ENCODE measurements around the gene SGMS1.
"Not testable (repeated sequence)": the region's sequence is repeated elsewhere in the genome, so short reads cannot be mapped to it uniquely, and the experiment has no call there.

SGMS1 gene

GRCh38 chr10:50392426-50392825, 231.3 kb downstream of the SGMS1 start:
- DNase-seq: no peak

GRCh38 chr10:50390302-50390701, 233.5 kb downstream of the SGMS1 start:
- DNase-seq: no peak

DNA sequence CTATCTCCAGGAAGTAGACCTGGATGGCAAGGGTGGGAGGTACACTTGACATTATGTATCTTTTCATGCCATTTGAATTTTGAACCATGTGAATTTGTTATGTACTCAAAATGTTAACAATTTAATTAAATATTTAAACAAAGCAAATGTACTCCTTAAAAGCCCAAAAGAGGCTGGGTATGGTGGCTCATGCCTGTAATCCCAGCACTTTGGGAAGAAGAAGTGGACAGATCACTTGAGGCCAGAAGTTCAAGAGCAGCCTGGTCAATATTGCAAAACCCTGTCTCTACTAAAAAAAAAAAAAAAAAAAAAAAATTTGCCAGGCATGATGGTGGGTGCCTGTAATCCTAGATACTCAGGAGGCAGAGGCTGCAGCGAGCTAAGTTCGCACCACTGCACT, 235.6 kb downstream of the SGMS1 start:
- no peak for DNase-seq

- no peak for DNase-seq
Observed at GRCh38 chr10:50387732-50388073, 236.1 kb downstream of the SGMS1 start.

GRCh38 chr10:50387007-50387731, 236.6 kb downstream of the SGMS1 start:
- no peak for DNase-seq

GRCh38 chr10:50385624-50386023, 238.1 kb downstream of the SGMS1 start:
- DNase-seq: no peak

- no peak for DNase-seq
Observed at GRCh38 chr10:50384898-50385297, 238.9 kb downstream of the SGMS1 start.

DNA sequence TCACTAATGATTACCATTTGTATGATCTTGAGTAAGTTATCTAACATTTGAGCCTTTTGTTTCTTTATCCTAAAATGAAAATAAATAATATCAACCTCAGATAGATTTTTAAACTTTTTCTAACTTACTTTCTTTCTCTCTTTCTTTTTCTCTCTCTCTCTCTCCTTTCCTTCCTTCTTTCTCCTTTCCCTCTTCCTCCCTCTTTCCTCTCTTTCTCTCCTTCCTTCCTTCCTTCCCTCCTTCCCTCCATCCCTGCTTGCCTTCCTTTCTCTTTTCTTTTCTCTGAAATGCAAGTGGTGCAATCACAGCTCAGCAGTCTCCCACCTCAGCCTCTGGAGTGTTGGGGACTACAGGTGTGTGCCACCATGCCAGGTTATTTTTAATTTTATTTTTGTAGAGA, 239.5 kb downstream of the SGMS1 start:
- DNase-seq: no peak

DNA sequence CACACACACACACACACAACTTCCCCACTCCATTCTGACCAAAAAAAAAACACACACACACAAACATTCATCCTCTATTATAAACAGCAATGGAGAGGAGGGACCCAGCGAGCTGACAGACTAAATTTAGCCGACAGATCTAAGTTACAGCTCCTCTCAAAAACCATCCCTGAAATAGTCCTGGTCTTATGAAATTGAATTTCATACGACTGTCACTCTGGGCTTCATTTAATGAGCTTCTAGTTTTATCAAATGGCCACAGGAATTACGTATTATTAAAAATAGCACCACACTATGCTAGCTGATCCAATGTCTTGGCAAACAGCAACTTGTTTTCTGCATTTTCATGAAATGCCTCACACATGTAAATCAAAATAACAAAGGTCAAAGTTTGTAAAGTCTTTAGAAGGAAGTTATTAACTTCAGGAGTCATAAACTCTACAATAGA, 241.2 kb downstream of the SGMS1 start:
- no peak for DNase-seq

DNA sequence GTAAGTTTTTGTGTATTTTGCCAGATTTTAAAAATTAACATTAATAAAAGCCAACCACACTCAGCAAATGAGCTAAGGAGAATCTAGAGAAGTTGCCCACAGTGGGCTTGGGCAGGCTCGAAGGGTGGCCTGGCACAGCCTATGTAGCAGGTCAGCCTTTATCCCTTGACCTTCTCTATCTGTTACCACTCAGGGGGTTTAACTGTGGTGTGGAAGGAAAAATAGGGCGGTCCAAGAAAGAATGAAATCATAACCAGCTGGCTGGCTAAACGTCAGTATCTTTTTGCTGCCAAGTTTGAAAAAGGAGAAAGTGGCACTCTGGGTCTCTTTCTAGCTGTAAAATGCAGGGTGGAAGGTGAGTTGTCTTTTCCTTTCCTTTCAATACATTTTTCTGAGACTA, 242.1 kb downstream of the SGMS1 start:
- no peak for DNase-seq

DNA sequence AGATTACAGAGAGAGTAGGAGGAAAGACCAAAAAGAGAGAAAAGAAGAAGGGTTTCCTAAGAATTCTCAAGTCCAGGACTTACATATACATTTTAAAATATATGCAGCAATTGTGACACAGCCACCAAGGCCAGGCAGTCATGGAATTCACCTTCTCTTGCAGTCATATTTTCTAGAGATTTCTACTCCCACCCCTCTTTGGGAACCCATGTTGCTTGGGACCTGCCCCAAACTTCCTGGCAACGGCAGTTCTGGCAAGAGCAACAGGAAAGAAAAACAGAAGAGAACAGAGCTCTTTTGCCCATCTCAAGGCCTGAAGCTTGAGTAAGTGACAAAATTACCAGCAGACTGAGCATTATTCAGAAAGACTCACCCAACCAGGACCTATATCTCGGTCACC, 244.1 kb downstream of the SGMS1 start:
- no peak for DNase-seq

- no peak for DNase-seq
Observed at GRCh38 chr10:50375745-50376144, 248.0 kb downstream of the SGMS1 start.

GRCh38 chr10:50375051-50375452, 248.7 kb downstream of the SGMS1 start:
- DNase-seq: no peak

GRCh38 chr10:50373821-50374501, 249.8 kb downstream of the SGMS1 start:
- DNase-seq: peak; percentile 3

- peak; percentile 7 for DNase-seq
Observed at GRCh38 chr10:50369931-50370330, 253.8 kb downstream of the SGMS1 start.

DNA sequence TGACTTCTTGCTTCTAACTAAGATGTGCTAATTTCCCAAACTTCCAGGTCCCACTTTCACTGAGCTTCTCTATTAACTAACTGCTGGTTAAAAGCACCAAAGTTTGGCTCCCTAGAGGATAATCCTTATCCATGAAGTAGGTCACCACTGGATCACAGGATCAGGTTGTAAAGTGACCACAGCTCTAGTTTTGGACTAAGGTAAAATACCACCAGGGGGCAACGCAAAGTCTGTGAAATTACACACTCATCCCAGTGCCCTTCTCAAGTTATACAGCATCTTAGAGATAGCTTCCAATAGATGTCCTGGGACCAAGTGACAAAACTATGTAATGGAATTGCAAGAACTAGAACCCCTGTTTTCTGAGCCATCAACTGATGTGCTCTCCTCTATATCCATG, 256.0 kb downstream of the SGMS1 start:
- peak; percentile 41 for DNase-seq

GRCh38 chr10:50366421-50366820, 257.3 kb downstream of the SGMS1 start:
- DNase-seq: not testable (repeated sequence)

DNA sequence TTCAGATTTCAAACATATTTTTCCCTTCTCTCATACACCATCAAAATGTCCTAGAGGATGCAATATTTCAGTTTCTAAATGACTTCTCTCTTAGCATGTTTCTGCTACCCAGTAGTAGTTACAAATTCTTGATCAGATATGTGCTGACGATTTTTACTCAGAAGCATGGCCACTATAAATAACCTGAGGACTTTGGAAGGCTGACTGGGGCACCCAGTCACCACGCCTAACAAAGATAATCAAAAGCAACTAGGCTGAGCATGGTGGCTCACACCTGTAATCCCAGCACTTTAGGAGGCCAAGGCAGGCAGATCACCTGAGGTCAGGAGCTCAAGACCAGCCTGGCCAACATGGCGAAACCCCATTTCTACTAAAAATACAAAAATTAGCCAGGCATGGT, 259.0 kb downstream of the SGMS1 start:
- DNase-seq: not testable (repeated sequence)

DNA sequence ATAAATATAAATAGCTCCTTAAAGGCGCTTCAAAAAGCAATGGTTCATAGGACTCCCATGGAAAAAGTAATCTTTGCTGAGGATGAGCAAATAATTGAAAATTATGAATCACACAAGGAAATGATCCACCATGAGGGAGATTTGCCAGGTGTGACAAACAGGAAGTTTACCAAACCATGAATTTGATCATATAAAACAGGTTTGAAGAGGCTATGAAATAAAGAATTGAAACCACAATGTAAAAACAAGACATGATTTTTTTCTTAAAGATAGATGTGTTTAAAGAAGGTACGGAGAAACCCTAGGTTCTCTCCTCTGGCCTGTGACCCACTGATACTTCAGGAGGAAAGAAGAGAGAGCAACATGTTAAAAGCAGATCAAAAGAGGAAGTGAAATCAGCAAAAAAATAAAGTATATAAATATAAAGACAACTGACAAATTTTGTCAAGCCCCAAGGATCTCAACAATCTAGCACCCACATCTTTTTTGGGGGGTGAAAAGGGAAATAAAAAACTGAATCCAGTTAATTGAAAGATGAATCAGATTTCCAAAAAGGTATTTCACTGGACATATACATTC, 261.1 kb downstream of the SGMS1 start:
- no peak for DNase-seq

DNA sequence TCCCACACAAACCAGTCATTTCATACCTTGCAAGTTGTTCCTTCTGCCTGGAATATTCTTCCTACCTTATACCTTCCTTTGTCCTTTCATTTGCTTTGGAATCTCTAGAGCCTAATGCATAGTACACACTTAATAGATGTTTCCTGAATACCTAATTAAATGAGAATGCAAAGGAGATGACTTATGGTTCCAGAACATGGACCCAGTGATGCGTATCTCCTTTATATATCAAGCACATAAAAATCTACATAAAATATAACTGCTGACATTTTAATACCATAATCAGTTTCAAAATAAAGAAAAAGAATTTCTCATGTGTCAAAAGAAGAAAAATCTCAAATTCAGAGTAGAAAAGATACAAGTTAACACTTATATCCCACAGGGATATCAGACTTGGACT, 261.8 kb downstream of the SGMS1 start:
- no peak for DNase-seq

DNA sequence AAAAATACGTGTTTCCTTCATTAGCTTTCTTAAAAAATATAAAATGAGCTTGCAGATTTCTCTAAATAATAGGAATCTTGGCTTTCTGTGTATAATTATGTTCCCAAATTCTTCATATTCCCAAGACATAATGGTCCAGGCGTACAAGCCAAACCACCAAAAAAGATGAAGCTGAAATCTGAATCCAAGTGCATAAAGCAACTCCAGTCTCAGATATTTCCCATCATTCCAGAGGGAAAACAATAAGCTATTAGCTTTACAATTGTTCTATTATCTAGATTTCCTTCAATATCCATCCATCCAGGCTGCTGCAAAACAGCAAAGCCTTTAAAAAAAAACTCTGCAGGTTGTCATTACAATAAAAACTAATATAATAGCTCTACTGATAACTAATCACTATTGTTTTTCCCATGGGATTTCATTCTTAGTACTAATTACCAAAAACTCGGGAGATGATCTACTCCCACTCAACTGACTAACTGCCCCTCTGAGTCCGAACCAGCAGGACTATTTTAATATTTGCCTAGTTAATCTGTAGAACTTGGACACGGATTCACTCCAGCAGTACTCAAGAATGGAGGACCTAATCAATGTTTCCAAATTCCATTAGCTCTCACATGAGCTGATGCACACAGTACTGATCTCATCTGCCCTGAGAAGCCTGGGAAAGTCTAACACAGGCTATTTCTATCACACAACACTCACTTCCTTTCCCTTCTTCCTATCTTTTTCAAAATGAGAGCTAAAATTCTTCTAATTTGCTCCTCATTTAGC, 263.5 kb downstream of the SGMS1 start:
- DNase-seq: no peak

DNA sequence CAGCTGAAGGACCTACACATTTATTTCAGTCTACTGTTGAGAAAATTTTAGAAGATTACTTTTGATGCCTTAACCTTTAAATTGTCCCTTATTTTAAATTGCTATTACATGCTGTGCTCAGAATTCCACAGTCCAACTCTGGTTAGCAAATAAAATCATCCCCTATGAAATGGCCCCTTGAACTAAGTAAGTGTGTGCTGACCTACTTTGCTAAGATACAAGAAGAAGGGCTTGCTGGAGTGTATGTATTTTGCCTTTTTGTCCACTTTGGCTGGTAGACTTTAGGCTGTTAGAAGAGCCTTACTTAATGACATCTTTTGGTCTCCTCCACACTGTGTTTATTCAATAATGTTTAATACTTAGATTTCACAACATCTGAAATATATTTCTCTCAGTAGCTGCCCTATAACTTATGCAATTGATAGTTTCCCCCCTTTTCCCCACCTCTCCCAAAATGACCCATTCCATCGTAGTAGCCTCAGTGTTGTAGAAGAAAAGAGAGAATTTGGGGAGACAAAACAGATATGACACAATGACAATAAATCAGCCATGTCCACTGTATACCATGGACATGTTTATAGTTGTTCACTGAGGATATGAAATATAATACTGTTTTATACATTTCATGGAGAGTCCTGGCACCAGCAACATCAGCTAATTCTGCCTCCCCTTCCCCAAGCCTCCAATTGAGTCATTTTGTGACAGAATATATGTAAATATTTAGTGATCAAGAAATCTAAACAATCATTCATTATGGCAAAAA, 264.6 kb downstream of the SGMS1 start:
- DNase-seq: no peak

- no peak for DNase-seq
Observed at GRCh38 chr10:50358411-50358810, 265.3 kb downstream of the SGMS1 start.

All from EL (cell line).